HG02973 (cell line): ENCODE data around the gene BPTF.
"Not testable (repeated sequence)": the region's sequence is repeated elsewhere in the genome, so short reads cannot be mapped to it uniquely, and the experiment has no call there.

Experiments used
- ATAC-seq: cut with Tn5 transposase; IDR thresholded peaks from one replicate; pipeline ENCODE4 v1.9.1; 2021; ENCODE audit warnings: moderate library complexity; ENCODE audit not compliant: unreplicated experiment

Gene BPTF

DNA sequence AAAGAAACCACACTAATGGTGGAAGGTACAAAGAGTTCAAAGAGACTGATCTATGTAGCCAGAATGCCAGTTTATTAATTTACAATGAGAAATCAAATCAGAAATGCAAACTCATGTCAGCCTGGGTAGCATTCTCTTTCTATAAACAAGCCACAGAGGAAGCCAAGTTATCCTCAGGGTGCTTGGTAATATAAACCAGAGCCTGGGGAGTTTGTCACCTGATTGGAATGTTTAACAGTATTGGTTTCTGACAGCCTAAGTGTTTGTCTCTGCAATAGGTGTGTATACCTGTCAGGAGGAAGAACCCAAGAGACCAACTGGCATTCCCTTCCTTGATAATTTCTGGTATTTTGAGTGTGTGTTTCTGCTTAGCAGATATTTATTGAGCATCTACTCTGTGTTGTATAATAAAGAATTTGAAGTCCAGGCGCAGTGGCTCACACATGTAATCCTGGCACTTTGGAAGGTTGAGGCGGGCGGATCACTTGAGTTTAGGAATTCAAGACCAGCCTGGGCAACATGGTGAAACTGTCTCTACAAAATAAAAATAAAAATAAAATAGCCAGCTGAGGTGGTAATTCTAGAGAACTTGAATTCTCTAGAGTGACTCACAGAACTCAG, 174.1 kb downstream of the BPTF start:
- no peak for ATAC-seq

DNA sequence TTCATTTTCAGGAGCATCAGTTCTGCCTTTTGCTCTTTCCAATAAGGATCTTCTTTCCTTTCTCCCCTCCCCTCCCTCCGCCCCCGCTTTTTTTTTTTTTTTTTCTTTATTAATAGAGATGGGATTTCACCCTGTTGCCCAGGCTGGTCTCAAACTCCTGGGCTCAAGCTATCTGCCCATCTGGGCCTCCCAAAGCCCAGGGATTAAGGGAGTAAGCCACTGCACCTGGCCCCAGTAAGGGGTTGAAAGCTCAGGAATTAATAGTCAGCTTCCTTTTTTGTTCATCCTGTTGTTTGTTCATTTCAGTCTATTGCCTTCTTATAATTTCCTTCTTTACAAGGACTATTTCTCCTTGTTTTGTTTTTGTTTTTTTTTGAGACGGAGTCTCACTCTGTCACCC, 178.9 kb downstream of the BPTF start:
- no peak for ATAC-seq

DNA sequence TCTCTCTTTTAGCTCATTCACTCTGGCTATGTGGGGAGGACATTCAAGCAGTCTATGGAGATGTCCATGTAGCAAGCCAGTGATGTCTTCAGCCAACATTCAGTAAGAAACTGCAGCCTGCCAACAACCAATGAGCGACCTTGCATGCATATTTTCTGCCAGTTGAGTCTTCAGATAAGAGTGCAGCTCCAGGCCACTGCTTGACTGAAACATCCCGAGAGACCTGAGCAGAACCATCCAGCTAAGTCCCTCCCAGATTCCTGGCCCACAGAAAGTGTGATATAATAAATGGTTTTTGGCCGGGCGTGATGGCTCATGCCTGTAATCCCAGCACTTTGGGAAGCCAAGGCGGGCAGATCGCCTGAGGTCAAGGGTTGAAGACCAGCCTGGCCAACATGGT, 181.5 kb downstream of the BPTF start:
- ATAC-seq = no peak

DNA sequence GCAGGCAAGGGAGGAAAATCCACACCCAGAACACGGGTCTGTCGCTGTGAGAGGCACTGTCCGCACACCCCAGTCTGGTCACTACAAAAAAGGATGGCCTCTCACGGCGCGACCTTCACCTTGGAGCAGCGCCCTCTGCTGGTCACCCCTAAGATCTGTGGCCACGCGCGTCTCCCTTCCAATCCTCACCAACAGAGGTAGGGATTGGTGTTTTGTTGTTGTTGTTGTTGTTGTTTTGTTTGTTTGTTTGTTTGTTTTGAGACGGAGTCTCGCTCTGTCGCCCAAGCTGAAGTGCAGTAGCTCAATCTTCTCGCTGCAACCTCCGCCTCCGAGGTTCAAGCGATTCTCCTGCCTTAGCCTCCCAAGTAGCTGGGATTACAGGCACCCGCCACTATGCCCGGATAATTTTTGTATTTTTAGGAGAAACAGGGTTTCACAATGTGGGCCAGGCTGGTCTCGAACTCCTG, 185.9 kb downstream of the BPTF start:
- no peak for ATAC-seq

DNA sequence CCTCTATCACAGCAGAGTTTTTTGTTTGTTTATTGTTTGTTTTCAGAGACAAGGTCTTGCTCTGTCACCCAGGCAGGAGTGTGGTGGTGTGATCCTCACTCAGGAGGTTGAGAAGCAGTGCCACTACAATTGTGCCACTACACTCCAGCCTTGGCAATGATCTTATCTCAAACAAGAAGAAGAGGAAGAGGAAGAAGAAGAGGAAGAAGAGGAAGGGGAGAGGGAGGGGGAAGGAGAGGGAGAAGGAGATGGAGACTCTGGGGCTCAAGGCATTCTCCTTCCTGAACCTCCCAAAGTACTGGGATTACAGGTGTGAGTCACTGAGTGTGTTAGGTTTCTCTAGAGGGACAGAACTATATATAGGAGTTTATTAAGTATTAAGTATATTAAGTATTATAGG, 188.1 kb downstream of the BPTF start:
- ATAC-seq = no peak

DNA sequence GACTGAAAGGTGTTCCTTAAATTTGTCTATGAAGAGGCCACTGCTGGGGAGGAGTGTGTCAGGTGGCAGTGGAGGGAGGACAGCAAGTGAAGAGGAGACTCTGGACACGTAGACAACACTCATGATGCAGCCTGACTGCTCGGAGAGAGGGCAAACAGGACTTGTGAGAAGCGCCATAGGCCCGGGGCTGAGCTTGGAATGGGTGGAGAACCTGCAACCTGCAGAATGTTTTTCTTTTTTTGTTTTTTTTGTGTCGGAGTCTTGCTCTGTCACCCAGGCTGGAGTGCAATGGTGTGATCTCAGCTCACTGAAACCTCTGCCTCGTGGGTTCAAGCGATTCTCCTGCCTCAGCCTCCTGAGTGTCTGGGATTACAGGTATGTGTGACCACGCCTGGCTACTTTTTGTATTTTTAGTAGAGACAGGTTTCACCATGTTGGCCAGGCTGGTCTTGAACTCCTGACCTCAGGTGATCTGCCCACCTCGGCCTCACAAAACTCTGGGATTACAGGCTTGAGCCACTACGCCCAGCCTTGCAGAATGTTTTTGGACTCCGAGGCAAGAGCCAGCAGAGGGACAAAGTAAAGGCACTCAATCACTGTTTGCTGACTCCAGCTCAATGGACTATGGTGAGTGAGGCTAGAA, 189.9 kb downstream of the BPTF start:
- no peak for ATAC-seq

DNA sequence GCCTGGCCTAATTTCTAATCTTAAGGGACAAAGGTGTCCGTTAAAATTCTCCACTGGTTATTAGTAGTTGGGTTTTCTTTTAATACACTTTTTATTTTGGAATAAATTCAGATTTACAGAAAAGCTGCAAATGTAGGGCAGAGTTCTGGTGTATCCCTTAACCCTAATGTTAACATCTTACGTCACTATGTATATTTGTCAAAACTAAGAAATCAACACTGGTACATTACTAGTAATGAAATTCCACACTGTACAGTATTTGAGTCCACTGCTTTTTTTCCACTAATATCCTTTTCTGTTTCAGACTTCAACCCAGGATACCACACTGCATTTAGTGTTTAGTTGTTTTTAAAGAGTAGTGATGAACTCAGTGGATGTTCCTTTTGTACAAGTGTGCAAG, 191.5 kb downstream of the BPTF start:
- no peak for ATAC-seq

DNA sequence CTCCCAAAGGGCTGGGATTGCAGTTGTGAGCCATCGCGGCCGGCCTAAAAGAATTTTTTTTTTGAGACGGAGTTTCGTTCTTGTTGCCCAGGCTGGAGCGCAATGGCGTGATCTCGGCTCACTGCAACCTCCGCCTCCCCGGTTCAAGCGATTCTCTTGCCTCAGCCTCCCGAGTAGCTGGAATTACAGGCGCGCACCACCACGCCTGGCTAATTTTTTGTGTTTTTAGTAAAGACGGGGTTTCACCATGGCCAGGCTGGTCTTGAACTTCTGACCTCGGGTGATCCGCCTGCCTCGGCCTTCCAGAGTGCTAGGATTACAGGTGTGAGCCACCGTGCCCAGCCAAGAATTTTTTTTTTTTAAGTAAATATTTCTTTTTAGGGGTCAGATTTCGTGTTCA, 193.2 kb downstream of the BPTF start:
- not testable (repeated sequence) for ATAC-seq

DNA sequence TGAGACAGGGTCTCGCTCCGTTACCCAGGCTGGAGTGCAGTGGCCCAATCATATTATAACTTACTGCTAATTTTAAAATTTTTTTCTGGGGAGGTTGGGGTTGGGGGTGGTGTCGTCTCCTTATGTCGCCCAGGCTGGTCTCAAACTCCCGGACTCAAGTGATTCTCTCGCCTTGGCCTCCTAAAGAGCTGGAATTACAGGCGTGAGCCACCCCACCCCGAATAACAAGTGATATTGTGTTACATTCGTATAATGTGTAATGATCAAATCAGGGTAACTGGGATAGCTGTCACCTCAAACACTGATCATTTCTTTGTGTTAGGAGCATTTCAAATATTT, 194.0 kb downstream of the BPTF start:
- no peak for ATAC-seq

DNA sequence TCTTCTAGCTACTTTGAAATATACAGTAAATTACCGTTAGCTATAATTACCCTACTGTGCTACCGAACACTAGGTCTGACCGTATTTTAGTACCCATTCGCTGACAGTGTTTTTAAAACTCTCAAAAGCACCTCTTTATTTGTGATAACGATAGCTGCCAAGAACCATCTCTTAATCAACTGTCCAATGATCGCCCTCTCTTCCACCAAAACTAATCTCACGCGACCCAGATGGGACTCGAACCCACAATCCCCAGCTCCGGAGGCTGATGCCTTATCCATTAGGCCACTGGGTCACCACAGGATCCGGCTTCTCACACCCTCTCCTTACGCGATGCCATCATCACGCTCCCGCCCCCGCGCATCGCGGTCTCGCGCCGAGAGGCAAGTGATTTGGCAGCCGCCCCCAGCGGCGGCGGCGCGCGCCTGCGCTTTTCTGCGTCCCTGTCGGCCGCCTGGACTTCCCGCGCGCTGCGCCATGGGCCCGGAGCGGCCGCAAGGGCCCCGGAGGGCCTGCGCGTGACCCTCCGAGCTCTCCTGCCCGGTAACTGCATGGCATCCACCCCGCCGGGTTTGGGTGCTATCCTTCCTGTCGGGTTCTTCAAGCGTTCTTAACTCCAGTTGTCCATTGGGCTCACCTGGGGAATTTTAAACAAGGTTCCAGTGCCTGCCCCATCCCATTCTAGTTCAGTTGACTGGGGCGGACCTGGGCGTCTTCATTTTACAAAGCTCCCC, 194.5 kb downstream of the BPTF start:
- ATAC-seq = peak; percentile 86

DNA sequence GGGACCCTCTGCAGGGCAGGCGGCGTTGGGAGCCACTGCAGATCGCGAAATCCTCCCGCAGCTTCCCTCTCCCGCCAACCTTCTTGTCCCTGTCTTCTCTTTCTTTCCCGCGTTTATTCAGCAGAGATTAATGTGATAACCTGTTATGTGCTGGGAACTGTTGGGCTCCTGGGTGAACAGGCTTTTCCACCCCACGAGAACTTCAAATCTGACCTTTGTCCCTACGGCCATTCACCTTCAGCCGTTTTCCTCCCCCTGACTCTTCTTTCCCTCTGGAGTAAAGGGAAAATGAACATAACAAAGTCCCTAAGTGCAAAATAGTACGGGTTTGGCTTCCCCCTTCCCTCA, 195.1 kb downstream of the BPTF start:
- peak; percentile 13 for ATAC-seq

DNA sequence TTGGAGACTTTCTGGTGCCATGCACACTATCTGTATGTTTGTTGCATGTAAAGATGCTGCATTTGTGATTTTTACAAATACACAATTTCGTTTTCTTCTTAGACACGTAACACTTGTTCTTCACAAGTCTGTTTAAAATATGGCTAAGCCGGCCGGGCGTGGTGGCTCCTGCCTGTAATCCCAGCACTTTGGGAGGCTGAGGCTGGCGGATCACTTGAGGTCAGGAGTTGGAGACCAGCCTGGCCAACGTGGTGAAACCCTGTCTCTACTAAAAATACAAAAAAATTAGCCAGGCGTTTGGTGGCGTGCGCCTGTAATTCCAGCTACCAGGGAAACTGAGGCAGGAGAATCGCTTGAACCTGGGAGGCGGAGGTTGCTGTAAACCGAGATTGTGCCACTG, 195.5 kb downstream of the BPTF start:
- not testable (repeated sequence) for ATAC-seq

DNA sequence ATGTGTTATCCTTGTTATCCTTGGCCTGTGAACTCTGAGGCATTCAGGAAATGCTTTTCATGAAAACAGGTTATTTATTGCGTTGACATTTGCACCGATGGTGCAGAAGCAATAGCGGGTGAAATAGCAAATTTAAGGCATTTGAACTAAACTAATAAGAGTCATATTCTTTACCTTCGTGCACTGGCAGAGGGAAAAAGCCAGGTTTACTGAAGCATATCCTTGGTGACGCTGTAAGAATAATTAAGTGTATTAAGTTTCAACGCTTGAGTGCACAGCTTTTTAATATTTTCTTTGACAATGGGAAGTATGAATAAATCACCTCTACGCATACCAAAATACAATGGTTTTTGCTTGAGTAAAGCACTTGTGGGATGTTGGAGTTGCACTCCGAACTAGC, 196.7 kb downstream of the BPTF start:
- ATAC-seq = no peak

DNA sequence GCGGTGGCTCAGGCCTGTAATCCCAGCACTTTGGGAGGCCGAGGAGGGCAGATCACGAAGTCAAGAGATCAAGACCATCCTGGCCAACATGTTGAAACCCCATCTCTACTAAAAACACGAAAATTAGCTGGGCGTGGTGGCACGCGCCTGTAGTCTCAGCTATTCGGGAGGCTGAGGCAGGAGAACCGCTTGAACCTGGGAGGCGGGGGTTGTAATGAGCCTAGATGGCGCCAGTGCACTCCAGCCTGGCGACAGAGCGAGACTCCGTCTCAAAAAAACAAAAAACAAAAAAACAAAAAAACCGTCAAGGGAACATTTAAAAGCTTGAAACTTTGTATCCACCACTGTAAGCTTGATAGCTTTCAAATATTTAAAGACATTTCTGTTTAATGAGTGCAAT, 197.2 kb downstream of the BPTF start:
- not testable (repeated sequence) for ATAC-seq

DNA sequence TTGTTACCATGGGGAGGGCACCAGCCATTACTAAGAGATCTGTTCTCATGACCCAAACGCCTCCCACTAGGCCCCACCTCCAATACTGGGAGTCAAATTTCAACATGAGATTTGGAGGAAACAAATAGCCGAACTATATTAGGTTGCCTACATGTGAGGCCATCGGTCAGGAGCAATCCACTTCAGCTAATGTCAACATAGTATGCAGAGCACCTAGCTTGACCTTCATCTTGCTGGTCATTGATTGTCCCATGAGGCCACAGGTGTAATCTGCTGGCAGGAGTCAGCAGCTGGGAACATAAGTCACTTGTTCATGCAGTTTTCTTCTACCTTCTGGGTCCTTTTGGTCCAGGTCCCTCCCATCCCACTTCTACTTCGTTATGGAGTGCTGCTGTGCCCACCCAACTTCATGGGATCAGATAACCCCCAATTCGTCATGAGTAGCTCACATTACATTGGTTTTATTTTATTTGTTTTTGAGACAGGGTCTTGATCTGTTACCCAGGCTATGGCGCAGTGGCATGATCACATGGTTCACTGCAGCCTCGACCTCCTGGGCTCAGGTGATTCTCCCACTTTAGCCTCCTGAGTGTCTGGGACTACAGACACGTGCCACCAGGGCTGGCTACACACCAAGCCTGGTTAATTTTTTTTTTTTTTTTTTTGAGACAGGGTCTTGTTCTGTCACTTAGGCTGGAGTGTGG, 204.4 kb downstream of the BPTF start:
- ATAC-seq = no peak
